ENCODE measurements around the gene METTL22. TPM values are rescaled to one million over a fixed set of nuclear protein-coding genes. Genes with fewer than 3 reads are reported as not detected.

The METTL22 gene
- total RNA-seq, 1 experiment from 2014 or later: 14.6 TPM

- Histone ChIP-seq H3K4me2 (ENCODE audit: low read length) (no peak overlapping the region), H3K4me3 (ENCODE audit: low read length) (no peak overlapping the region), H3K9me3 (ENCODE audit: low read length) (no peaks in the 10 kb centered on the region), H3K9me2 (replicated peaks; ENCODE audit: low read length) (no peaks in the 10 kb centered on the region), H4K20me1 (ENCODE audit: low read length) (no peaks in the 10 kb centered on the region), H3K36me3 (ENCODE audit: low read depth, low read length) (no peaks in the 10 kb centered on the region), H3K9ac (ENCODE audit: low read length) (no peak overlapping the region), H3K27ac (ENCODE audit: low read length) (no peak overlapping the region), H3K27me3 (ENCODE audit: low read length) (peaks cover 14% of the 10 kb centered on the region), H3K4me1 (ENCODE audit: insufficient read depth, low read length) (no peaks in the 10 kb centered on the region), H2AFZ (ENCODE audit: low read length) (no peak overlapping the region), H3F3A (ENCODE audit: low read length, unreplicated experiment) (no peaks in the 10 kb centered on the region), H3K79me2 (ENCODE audit: low read length) (no peaks in the 10 kb centered on the region)
- ATAC-seq (no peak), DNase-seq (no peak)
- no TSS peak for BruUV-seq (replicated peaks)
- POLR2A ChIA-PET (ENCODE audit: unreplicated experiment): no interaction called here
- no peak for TF ChIP-seq CTCF (conservative IDR thresholded peaks at IDR 0.05; ENCODE audit: low read depth, low read length)
- no peak for TF ChIP-seq EZH2phosphoT487 (IDR thresholded peaks at IDR 0.05; ENCODE audit: borderline replicate concordance, low read length)
- TF ChIP-seq EZH2 (IDR thresholded peaks at IDR 0.05; ENCODE audit: low read length, unreplicated experiment): no peak
- CTCF ChIA-PET: no interaction called here
- intact Hi-C loops (cut with micrococcal nuclease): no loop called here
These were observed 30.7 kb upstream of the METTL22 start for GRCh38 chr16:8590811-8591210.

- Histone ChIP-seq H3K9me3 (ENCODE audit: low read length) (no peaks in the 10 kb centered on the region), H3K27ac (ENCODE audit: low read length) (no peak overlapping the region), H3K4me3 (ENCODE audit: low read length) (no peak overlapping the region), H3K9ac (ENCODE audit: low read length) (no peak overlapping the region), H3K27me3 (ENCODE audit: low read length) (peaks cover 14% of the 10 kb centered on the region), H3K4me2 (ENCODE audit: low read length) (no peak overlapping the region), H2AFZ (ENCODE audit: low read length) (no peak overlapping the region), H3K9me2 (replicated peaks; ENCODE audit: low read length) (no peaks in the 10 kb centered on the region), H3K36me3 (ENCODE audit: low read depth, low read length) (no peaks in the 10 kb centered on the region), H4K20me1 (ENCODE audit: low read length) (no peaks in the 10 kb centered on the region), H3F3A (ENCODE audit: low read length, unreplicated experiment) (no peaks in the 10 kb centered on the region), H3K79me2 (ENCODE audit: low read length) (no peaks in the 10 kb centered on the region), H3K4me1 (ENCODE audit: insufficient read depth, low read length) (no peaks in the 10 kb centered on the region)
- TF ChIP-seq EZH2 (IDR thresholded peaks at IDR 0.05; ENCODE audit: low read length, unreplicated experiment) (no peak), CTCF (conservative IDR thresholded peaks at IDR 0.05; ENCODE audit: low read depth, low read length) (no peak), EZH2phosphoT487 (IDR thresholded peaks at IDR 0.05; ENCODE audit: borderline replicate concordance, low read length) (no peak)
- intact Hi-C loops (cut with micrococcal nuclease): no loop called here
- ChIA-PET POLR2A (ENCODE audit: unreplicated experiment) (no interaction called here), CTCF (no interaction called here)
- ATAC-seq (no peak), DNase-seq (no peak)
- no TSS peak for BruUV-seq (replicated peaks)
These were observed 30.0 kb upstream of the METTL22 start for GRCh38 chr16:8591451-8591850.

- no TSS peak for BruUV-seq (replicated peaks)
- ATAC-seq: no peak
- ChIA-PET POLR2A (ENCODE audit: unreplicated experiment) (no interaction called here), CTCF (no interaction called here)
- no peaks in the 10 kb centered on the region for H3F3A ChIP-seq (ENCODE audit: low read length, unreplicated experiment)
- no peaks in the 10 kb centered on the region for H4K20me1 ChIP-seq (ENCODE audit: low read length)
- no peak overlapping the region for H3K4me3 ChIP-seq (ENCODE audit: low read length)
- H2AFZ ChIP-seq (ENCODE audit: low read length): no peak overlapping the region
- H3K27ac ChIP-seq (ENCODE audit: low read length): no peak overlapping the region
- peaks cover 21% of the 10 kb centered on the region for H3K27me3 ChIP-seq (ENCODE audit: low read length)
- TF ChIP-seq EZH2 (IDR thresholded peaks at IDR 0.05; ENCODE audit: low read length, unreplicated experiment) (no peak), EZH2phosphoT487 (IDR thresholded peaks at IDR 0.05; ENCODE audit: borderline replicate concordance, low read length) (no peak), CTCF (conservative IDR thresholded peaks at IDR 0.05; ENCODE audit: low read depth, low read length) (no peak)
- no peaks in the 10 kb centered on the region for H3K9me3 ChIP-seq (ENCODE audit: low read length)
- H3K4me1 ChIP-seq (ENCODE audit: insufficient read depth, low read length): no peaks in the 10 kb centered on the region
- H3K9me2 ChIP-seq (replicated peaks; ENCODE audit: low read length): no peaks in the 10 kb centered on the region
- H3K36me3 ChIP-seq (ENCODE audit: low read depth, low read length): no peaks in the 10 kb centered on the region
- H3K4me2 ChIP-seq (ENCODE audit: low read length): no peak overlapping the region
- DNase-seq: no peak
- H3K9ac ChIP-seq (ENCODE audit: low read length): no peak overlapping the region
- intact Hi-C loops (cut with micrococcal nuclease): no loop called here
- H3K79me2 ChIP-seq (ENCODE audit: low read length): no peaks in the 10 kb centered on the region
These were observed 27.3 kb upstream of the METTL22 start for GRCh38 chr16:8594149-8594666.

All from PC-3 (cell line).